ENCODE measurements around the gene EFHD1. TPM values are rescaled to one million over a fixed set of nuclear protein-coding genes. Genes with fewer than 3 reads are reported as not detected.
"Not testable (repeated sequence)": the region's sequence is repeated elsewhere in the genome, so short reads cannot be mapped to it uniquely, and the experiment has no call there.

The EFHD1 gene
- total RNA-seq, 1 experiment from 2014 or later = 3.7 TPM

DNA sequence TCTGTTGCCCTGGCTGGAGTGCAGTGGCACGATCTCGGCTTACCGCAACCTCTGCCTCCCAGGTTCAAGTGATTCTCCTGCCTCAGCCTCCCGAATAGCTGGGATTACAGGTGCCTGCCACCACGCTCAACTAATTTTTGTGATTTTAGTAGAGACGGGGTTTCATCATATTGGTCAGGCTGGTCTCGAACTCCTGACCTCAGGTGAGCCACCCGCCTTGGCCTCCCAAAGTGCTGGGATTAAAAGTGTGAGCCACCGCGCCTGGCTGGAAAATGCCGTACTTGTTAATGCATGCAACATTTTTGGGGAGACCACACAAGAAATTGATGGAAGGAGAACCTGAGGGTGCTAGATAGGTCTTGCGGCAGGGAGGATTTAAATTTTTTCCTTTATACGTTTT, 57.7 kb downstream of the EFHD1 start:
- DNase-seq (ENCODE audit: low spot score) = not testable (repeated sequence)

DNA sequence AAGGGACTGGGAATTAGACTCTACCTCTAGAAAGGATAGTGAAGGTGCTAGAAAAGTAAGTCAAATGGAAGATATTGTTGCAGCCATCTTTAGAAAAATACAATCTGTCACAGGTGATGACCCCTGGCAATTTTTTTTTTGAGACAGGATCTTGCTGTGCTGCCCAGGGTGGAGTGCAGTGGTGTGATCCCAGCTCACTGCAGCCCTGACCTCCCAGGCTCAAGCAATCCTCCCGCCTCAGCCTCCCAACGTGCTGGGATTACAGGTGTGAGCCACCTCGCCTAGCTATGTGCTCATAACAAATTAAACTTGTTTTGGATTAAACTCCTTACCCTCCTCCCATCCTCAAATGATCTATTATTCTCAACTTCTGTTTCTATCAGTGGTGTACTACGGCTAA, 59.9 kb downstream of the EFHD1 start:
- no peak for DNase-seq (ENCODE audit: low spot score)

DNA sequence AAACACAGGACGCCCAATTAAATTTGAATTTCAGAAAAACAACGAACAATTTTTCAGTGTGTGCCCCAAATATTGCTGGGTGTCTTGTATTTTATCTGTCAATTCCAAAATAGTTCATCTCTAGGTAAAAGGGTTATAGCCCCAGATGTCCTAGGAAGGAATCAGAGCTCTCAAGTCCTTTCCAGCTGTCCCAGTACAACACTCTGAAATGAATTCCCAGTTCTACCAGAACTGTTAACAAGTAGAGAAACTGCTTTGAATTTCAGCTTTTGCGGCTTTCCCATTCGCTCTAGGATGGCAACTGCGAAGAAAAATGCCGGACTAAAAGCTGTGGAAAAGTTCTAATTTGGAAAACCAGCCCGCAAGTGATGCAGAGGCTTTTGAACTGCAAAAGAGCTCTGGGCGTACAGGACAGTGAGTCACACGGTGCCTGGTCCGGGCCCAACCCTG, 63.2 kb downstream of the EFHD1 start:
- DNase-seq (ENCODE audit: low spot score) = no peak

DNA sequence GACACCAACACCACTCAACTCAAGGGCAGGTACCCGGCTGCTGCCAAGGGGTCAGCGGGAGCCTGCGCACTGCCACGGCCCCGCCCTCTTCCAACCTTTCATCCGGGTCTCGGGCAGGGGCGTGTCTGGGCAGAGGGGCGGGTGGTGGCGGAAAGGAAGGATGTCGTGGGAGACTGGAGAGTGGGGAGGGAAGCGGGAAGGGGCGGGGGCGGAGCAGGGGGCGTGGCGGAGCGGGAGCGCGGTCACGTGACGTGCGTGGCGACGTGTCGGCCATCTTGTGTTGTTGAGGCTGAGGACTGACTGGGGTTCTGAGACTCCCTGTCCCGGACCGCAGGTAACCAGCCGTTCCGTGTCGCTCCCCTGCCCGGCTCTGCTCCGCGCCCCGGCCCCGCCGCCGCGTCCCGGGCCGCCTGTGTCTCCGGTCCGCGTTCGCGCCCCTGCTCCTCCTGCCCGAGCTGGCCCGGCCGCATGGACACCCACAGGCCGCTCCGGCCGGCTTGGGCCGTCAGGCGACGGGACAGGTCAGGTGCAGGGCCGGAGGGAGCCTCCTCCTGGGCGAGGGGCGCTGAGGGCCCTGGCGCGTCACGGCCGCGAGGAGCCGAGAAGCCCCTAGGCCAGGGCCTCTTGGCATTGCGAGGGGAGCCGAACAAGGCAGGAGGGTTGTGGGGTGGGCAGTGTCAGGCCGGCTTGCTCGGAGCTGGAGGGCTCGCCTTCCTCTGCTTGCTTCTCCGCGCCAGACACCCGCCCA, 63.8 kb downstream of the EFHD1 start, which contains the start of gene GIGYF2:
Gene GIGYF2 (plus strand): TSS at position 273 of the 748 bp plus-strand sequence. CDS start 37,867 bp downstream, outside the sequence.
- DNase-seq (ENCODE audit: low spot score) = peak; percentile 92

DNA sequence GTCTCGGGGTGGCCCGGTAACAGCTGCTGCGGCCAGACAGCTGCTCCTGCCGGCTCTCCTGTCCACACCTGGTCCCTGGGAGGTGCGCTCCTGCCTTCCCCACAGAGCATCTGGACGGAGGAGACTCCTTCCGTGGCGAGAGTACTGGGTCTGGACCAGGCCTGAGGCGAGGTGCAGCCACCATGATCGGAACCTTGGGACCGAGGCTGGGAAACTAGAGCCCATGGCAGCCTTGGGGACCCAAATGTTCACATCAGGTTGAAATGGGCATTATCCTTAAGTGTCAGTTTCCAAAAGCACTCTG, 64.4 kb downstream of the EFHD1 start:
- no peak for DNase-seq (ENCODE audit: low spot score)

DNA sequence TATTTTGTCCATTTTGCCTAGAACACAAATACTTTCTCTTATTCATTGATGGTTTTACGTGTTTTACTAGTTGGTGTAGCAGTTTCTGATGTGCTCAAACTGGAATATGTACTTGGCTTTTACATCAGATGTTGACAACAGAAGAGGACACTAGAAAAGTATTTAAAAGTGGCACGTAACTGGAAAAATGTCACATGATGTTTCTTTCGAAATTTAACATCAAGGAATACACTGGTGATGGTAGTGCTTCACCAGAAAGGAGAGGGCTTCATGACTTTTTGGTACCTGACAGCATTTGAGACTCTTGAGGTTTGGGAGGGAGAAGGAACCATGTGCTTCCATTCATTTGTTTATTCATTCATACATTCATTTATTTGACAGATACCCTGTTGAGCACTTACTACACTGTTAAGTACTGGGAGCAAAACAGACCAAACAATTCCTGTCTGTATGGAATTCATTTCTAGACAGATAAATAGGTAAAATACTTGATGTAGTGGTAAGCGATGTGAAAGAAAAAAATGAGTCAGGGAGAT, 65.2 kb downstream of the EFHD1 start:
- no peak for DNase-seq (ENCODE audit: low spot score)

DNA sequence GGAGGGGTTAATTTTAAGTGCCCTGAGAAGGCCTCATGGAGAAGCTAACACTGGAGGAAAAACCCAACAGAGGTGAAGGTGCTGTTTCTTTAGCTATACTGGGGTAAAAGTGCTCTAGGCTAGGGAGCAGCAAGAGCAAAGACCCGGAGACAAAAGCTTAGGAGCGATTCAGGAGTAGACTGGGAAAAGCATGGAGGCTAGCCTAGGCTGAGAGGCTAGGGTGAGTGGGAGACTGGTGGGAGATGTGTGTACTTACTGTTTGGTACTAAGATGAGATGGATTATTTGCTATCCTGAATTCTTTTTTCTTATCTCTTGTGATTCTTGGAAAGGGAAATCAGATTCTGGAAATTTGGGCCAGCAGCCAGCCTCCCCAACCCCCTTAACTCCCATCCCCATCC, 65.7 kb downstream of the EFHD1 start:
- no peak for DNase-seq (ENCODE audit: low spot score)

DNA sequence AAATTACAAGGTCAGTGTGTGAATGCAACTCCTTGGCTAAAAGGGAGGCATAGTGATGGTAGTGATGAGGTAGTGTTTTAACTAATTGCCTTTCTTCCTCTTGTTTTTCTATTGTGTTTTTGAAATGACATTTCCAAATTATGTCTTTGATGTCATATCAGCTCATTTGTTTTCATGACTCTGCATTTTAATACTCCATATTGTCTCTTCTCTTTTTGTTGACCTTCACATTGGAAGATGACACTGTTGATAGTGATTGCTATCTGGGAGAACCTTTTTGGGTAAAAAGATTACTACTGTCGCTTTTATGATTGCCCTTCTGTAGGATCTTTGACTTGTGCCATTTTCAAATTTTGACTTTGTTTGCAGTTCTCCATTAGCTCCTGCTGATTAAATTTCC, 66.8 kb downstream of the EFHD1 start:
- DNase-seq (ENCODE audit: low spot score) = no peak

DNA sequence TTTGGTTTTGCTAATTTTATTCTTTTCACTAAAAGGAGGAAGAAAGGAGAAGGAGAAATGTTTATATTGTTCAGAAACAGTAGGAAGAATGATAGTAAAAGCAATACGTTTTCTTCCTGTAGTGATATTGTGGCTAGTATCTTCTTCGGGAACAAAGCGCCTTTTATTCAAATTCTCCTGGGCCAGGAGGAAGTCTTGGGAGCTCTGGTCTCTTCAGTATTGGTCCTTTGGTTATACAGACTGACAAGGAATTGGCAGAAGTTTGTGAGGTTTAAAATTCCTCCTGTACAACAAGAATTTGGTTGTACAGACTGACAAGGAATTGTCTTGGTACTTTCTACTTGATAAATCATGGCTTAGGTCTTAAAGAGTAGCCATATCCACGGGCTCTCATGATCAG, 73.7 kb downstream of the EFHD1 start:
- no peak for DNase-seq (ENCODE audit: low spot score)

DNA sequence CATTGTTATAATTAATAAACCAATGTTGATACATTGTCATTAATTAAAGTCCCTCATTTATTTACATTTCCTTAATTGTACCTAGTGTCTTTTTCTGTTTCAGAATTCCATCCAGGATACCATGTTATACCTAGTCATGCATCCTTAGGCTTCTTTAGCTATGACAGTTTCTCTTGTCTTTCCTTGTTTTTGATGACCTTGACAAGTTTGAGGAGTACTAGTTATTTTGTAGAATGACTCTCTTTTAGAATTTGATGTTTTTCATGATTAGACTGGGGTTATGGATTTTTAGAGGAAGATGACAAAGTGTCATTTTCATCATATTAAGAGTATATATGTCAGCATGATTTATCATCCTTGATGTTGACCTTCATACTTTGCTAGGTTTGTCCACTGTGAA, 80.1 kb downstream of the EFHD1 start:
- DNase-seq (ENCODE audit: low spot score) = no peak

DNA sequence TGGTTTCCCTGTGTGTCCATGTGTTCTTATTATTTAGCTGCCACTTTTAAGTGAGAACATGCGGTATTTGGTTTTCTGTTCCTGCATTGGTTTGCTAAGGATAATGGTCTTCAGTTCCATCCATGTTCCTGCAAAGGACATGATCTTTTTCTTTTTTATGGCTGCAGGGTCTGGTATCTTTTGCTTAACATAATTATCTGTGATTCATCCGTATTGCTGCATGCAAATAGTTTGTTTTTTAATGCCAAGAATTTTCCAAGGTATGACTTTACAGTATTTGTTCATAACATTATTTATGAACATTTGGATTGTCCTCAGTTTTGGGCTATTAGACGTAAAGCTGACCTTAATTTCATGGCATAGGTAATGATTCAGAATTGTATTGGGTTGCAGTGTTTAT, 81.6 kb downstream of the EFHD1 start:
- no peak for DNase-seq (ENCODE audit: low spot score)

DNA sequence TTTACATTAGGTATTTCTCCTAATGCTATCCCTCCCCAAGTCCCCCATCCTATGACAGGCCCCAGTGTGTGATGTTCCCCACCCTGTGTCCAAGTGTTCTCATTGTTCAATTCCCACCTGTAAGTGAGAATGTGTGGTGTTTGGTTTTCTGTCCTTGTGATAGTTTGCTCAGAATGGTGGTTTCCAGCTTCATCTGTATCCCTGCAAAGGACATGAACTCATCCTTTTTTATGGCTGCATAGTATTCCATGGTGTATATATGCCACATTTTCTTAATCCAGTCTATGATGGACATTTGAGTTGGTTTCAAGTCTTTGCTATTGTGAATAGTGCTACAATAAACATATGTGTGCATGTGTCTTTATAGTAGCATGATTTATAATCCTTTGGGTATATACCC, 86.7 kb downstream of the EFHD1 start:
- not testable (repeated sequence) for DNase-seq (ENCODE audit: low spot score)

DNA sequence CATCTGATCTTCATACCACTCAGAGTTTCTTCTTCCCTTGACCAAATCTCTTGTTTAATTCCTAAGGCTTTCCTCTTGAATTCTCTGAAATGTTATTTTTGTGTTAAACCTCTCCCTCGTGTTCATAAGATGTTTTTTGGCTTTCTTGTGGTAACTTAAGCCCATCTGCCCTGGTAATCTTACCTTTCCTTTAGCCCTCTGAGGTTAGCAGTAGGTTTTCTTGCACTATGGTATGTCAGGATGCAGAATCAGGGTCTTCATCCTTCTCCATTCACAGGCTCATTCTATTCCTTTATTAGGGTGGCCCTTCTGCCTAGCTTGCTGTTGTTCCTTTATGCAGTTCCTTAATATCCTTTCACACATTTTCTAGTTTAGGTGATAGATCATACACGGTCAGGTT, 87.9 kb downstream of the EFHD1 start:
- DNase-seq (ENCODE audit: low spot score) = no peak

DNA sequence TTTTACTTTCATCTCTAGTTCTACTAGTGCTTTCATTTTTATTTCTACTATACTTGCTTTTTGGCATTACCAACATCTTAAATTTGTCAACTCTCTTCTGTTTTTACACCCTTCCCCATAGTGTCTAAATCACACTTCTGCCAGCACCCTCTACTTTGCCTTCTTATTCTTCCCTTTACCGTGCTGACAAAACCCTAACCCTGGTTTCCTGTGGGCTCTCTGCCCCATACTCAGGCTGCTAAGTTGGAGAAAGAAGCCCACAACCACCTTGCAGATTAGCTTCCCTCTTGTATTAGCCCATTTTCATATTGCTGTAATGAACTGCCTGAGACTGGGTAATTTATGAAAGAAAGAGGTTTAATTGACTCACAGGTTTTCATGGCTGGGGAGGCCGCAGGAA, 88.5 kb downstream of the EFHD1 start:
- no peak for DNase-seq (ENCODE audit: low spot score)

DNA sequence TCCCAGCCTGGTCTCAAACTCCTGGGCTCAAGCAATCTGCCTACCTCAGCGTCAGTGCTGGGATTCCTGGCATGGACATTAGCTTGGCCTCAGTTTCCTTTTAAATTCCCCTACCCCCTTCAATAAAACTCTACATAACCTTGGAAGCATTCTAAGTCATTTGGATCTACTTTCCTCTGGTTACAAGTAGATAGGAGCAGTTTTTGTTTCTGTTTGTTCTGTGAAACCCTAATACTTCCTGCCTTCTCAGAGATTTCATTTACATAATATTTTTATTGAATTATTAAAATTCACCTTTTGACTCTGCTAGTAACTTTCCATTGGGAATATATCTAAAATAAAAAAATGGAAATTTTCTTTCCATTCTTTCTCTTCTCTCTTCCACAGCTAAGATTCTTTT, 89.6 kb downstream of the EFHD1 start:
- no peak for DNase-seq (ENCODE audit: low spot score)

DNA sequence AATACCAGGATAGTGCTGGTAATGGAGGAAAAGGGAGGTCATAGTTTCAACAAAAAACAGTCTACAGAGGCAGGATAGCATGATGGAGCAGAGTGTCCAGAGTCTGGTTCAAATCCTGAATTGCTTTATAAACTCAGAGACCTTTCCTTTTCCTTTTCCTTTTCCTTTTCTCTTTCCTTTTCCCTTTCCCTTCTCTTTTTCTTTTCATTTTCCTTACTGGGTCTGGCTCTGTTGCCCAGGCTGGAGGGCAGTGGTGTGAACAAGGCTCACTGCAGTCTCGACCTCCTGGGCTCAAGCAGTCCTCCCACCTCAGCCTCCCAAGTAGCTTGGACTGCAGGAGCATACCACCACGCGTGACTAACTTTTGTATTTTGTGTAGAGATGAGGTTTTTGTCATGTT, 95.4 kb downstream of the EFHD1 start:
- DNase-seq (ENCODE audit: low spot score) = no peak

DNA sequence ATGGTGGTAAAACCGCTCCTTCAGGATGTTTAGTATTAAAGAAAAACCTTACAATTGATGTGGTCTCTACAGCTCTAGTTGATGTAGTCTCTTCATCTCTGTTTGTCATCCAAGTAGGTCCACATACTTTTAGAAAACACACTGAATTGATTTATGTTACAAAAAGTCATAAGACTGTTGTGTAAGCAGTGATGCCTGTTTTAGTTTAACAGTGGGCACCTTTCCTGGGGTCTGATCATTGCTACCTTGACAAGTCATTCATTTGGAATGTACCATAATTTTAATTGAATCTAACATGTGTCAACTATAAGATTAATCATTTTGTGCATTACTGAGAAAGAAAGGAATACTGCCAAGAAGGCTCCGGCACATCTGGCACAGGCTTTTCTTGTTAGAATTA, 98.1 kb downstream of the EFHD1 start:
- DNase-seq (ENCODE audit: low spot score) = no peak

Other genes starting within 250 kb of the EFHD1 start
- not detected in 2 replicates for gene ALPG, start 226.8 kb upstream of the EFHD1 start, total RNA-seq (2014; rRNA removed; shearing (Covaris generic))
- not detected in 2 replicates for gene ALPI, start 177.5 kb upstream of the EFHD1 start, total RNA-seq (2014; rRNA removed; shearing (Covaris generic))
- gene ECEL1, start 145.8 kb upstream of the EFHD1 start, total RNA-seq (2014; rRNA removed; shearing (Covaris generic)) = not detected in 2 replicates
- gene PRSS56, start 113.2 kb upstream of the EFHD1 start, total RNA-seq (2014; rRNA removed; shearing (Covaris generic)) = not detected in 2 replicates
- not detected in 2 replicates for gene CHRND, start 107.4 kb upstream of the EFHD1 start, total RNA-seq (2014; rRNA removed; shearing (Covaris generic))
- not detected in 2 replicates for gene CHRNG, start 93.9 kb upstream of the EFHD1 start, total RNA-seq (2014; rRNA removed; shearing (Covaris generic))
- 4.8 and 5.4 TPM in 2 replicates for gene TIGD1, start 83.0 kb upstream of the EFHD1 start, total RNA-seq (2014; rRNA removed; shearing (Covaris generic))
- gene EIF4E2, start 82.9 kb upstream of the EFHD1 start, total RNA-seq (2014; rRNA removed; shearing (Covaris generic)) = 97.7 and 277 TPM in 2 replicates
- 37.0 and 43.7 TPM in 2 replicates for gene GIGYF2, start 63.7 kb downstream of the EFHD1 start, total RNA-seq (2014; rRNA removed; shearing (Covaris generic))
- gene KCNJ13, start 143.0 kb downstream of the EFHD1 start, total RNA-seq (2014; rRNA removed; shearing (Covaris generic)) = 0.12 TPM in 1 of 2 replicates, not detected in the other
- gene SNORC, start 236.7 kb downstream of the EFHD1 start, total RNA-seq (2014; rRNA removed; shearing (Covaris generic)) = 0.10 and 0.25 TPM in 2 replicates